GM21576 (cell line): Measurements from ENCODE around the gene SMG6.
"Not testable (repeated sequence)": the region's sequence is repeated elsewhere in the genome, so short reads cannot be mapped to it uniquely, and the experiment has no call there.

Experiments used
- ATAC-seq: cut with Tn5 transposase; IDR thresholded peaks from one replicate; pipeline ENCODE4 v1.9.1; 2021; ENCODE audit warnings: mild to moderate bottlenecking, moderate library complexity; ENCODE audit not compliant: unreplicated experiment

SMG6 gene

GRCh38 chr17:2303204-2304188, at the start of gene SMG6, which contains the start of gene SRR:
TSS of gene SMG6 (minus strand) at chr17:2303785. CDS start at chr17:2303720, 65 bp downstream.
TSS of gene SRR (plus strand) at chr17:2303950. CDS start at chr17:2315561, 11,611 bp downstream.
- peak; percentile 69 for ATAC-seq

GRCh38 chr17:2351269-2351668, 47.7 kb upstream of the SMG6 start:
- no peak for ATAC-seq

DNA sequence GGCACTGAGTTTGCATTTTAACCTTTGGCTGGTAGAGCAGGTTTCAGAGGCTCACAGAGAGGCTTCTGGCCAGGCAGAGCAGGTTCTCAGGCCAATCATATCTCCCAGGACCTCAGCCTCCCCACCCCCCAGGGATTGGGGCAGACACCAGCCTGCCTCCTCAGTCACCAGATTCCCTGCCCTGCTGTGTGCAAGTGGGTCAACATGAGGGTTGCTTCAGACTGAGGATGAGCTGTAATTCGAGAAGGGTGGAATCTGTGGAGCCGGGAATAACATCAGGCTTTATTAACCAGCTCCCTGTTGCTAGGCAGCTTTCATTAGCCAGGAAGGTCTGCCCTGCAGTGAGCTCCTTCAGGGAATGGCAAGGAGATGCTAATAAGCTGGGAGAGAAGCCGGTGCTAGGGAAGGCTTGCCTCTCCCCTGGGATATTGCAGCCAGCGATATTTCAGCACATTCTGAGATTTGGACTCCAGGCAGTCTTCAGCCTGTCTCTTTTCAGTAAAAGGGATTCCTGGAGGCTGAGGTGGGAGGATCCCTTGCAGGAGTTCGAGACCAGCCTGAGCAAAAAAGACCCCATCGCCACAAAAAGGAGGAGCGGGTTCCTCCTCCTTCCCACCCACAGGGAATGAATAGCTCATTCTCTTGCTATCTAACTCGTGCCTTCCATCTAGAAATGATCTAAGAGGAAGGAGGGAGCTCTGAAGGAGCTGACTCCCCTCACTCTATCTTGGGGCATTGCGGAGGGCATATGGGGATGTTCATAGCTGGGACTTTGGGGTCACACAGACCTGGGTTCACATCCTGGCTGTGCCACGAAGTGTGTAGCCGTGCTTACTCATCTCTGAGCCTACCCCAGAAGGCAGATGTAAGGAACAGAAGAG, 44.5 kb upstream of the SMG6 start:
- no peak for ATAC-seq

DNA sequence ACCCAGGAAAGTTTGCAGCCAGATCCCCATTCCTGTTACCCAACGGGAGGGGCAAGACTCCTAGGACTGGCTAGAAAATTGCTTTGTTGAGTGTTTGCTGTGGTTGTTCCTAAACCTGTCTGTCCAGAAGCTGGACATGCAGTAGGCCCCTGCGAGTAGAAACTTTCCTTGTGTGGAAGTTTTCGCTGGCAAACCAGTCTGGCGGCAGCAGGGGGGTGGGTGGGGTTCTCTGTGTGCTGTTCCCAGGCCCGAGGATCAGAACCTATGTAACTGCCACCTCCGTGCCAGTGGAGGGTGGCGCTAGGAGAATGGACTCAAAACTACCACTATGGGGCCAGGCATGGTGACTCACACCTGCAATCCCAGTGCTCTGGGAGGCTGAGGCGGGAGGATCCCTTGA, 42.9 kb upstream of the SMG6 start:
- no peak for ATAC-seq

DNA sequence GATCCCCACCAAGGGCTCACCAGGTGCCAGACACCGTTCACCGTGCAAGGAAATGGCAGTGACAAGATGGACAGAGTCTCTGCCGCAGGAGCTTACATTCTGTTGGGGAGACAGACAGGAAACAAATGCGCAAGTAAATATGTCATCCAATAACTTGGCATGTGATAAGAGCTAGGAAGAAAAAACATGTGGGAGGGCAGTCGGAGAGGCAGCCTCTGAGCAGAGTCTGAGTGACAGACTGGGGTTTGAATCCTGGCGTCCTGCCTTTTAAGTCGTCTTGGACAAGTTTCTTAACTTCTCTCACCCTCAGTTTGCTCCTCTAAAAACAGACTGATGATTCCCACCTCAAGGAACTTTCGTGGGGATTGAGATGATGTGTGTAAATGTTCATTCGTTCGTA, 40.9 kb upstream of the SMG6 start:
- ATAC-seq: no peak

DNA sequence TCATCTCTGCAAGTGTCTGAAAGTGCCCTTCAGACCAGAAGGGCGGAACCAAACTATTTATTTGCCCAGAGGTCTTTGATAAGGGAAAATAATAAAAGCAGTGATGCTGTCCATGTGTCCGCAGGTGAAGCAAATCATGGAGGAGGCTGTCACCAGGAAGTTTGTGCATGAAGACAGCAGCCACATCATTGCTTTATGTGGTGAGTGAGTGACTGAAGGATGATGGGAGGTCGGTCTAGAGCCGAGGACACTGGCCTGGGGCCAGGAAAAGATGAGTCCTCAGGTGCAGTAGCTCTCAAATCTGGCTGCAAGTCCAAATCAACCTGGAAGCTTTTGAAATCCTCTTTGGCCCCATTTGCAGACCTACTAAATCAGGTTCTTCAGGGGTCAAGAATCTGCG, 39.8 kb upstream of the SMG6 start:
- no peak for ATAC-seq

DNA sequence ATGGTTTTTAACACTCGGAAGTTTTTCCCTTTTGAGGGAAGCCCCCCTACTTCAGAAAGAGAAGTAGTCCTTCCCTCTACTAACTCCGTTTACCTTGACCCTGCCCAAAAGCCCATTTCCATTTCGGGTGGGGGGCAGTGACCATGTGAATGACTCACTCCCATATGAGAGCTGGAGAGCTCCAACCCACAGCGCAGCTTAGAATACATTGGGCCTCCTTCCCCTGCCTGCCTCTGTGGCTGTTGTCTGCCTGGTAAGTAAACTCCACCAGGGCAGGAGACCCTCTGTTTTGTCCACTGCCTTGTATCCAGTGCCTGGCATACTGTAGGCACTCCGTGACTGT, 34.7 kb upstream of the SMG6 start:
- no peak for ATAC-seq

DNA sequence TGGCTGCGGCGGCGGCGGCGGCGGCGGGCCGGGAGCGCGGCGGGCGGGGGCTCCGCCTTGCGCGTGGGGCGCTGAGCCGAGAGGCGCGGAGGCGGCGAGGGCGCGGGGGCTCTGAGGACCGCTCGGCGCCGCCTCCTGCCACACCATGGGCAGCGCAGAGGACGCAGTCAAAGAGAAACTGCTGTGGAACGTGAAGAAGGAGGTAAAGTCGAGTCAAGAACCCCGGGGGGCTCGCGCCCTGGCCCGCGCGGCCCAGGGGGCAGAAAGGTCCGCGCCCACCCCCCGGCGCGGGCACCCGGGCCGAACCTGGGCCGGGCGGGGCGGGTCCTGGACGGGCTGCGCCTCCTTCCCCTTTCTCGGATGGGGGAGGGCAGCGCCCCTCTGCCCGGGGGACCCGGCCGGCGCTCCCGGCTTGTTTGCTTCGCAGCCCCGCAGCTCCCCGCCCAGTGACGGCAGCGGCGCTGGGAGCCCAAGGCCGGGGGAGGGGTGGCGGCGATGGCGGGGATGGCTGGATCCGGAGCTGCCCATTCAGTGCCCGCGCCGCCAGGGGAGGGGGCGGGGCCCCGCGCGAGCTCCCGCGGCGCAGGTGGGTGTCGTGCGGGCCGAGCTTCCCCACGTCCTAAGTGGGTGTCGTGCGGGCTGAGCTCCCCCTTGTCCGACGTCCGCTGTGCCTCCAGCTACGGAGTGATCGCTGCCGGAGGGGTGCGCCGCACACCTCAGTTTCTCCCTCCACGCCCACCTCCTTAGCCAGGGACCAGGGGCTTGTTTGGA, 34.1 kb upstream of the SMG6 start:
- peak; percentile 10 for ATAC-seq

- ATAC-seq: peak; percentile 23
These were observed 33.4 kb upstream of the SMG6 start, which contains the start of gene SGSM2 for GRCh38 chr17:2336852-2337543. TSS of gene SGSM2 (plus strand) at chr17:2337501. CDS start at chr17:2337689, 188 bp downstream.

GRCh38 chr17:2336215-2336851, 32.7 kb upstream of the SMG6 start, which contains the start of gene TSR1:
TSS of gene TSR1 (minus strand) at chr17:2336457. CDS start at chr17:2336427, 30 bp downstream.
- peak; percentile 80 for ATAC-seq

GRCh38 chr17:2335726-2336214, 32.2 kb upstream of the SMG6 start:
- ATAC-seq: no peak

DNA sequence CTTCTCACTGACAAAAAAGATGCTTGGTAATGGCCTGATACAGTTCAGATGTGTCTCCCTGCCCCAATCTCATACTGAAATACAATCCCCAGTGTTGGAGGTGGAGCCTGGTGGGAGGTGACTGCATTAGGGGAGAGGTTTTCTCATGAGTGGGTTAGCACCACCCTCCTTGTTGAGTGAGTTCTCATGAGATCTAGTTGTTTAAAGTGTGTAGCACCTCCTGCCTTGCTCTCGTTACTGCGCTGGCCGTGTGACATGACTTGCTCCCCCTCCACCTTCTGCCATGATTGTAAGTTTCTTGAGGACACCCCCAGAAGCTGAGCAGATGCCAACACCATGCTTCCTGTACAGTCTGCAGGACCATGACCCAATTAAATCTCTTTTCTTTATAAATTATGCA, 27.7 kb upstream of the SMG6 start:
- ATAC-seq: no peak

- ATAC-seq: no peak
These were observed 20.2 kb upstream of the SMG6 start for GRCh38 chr17:2323629-2324314.

- no peak for ATAC-seq
These were observed 17.8 kb upstream of the SMG6 start for GRCh38 chr17:2321399-2321798.

DNA sequence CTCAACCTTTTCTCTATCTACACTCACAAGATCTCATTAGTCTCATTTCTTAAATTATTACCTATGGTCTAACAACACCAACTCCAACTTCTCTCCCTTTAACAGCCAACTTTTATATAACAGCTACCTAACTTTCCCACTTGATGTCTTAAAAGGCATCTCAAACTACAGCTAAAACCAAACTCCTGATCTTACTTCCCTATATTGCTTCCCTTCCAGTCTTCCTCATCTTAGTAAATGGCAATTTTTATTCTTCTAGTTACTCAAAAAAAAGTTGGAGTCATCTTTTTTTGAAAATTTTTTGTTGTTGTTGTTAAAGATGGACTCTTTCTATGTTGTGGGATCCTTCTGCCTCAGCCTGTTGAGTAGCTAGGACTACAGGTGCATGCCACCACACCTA, 15.5 kb upstream of the SMG6 start:
- no peak for ATAC-seq

DNA sequence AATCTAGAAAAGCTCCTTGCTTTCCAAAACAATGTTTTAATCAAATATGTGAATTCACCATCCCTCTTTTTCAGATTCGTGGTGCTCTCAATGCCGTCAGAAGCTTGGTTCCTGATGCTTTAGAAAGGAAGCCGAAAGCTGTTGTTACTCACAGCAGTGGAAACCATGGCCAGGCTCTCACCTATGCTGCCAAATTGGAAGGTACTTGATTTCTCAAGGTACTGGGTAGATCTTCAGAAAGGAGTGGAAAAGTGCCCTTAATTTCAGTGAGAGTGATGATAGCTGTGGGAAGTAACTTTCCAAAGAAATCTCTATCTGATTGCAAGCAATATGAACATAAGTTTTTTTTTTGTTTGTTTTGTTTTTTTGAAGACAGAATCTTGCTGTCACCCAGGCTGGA, 14.2 kb upstream of the SMG6 start:
- no peak for ATAC-seq

DNA sequence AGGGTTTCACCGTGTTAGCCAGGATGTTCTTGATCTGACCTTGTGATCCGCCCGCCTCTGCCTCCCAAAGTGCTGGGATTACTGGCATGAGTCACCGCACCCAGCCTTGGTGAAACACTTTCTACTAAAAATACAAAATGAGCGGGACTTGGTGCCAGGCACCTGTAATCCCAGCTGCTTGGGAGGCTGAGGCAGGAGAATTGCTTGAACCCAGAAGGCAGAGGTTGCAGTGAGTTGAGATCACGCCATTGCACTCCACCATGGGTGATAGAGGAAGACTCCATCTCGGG, 13.3 kb upstream of the SMG6 start:
- not testable (repeated sequence) for ATAC-seq

DNA sequence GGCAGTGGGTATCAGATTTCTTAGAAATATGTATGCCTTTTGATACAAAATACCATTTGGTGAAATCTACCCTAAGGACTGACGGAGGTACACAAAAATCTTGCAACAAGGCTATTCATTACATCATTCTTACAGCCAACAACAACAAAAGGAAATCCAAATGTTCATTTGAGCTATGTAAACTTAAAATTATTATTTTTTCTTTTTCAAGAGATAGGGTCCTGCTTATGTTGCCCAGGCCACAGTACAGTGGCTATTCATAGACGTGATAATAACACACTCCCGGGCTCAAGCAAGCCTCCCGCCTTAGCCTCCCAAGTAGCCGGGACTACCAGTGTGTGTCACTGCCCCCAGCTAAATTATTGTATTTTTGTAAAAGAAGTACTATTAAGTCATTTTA, 9.2 kb upstream of the SMG6 start:
- no peak for ATAC-seq
